ENCODE data around the gene SEPTIN7.

SEPTIN7 gene

DNA sequence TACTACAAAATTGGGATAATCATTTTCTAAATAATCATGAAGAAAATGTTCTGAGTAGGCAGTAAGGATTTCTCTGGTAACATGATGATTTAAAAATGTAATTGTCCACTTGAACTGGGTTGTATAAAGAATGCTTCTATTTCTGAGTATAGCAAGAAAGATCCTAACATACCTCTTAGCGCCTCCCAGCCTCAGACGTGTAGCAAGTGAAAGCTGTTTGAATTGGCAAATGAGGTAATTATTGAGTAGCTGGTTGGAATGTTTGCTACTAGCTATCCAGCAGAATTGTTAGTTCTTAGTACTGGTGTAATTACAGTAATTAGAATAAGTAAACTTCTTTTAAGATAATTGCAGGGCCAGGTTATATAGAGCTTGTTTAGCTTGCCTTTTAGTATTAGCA is 47.9 kb downstream of the SEPTIN7 start:
- no peak overlapping the region for H3K4me3 Mint-ChIP-seq
- peak overlapping the region; percentile 2 to 45 (median 19) for H3K27ac Mint-ChIP-seq
- H3K36me3 Mint-ChIP-seq (ENCODE audit: low read depth), result peaks cover 58% of the 10 kb centered on the region
- H3K4me1 Mint-ChIP-seq, result peaks cover 29% of the 10 kb centered on the region
- H3K27me3 Mint-ChIP-seq (ENCODE audit: low read depth), result no peaks in the 10 kb centered on the region
- no peaks in the 10 kb centered on the region for H3K9me3 Mint-ChIP-seq
- TF ChIP-seq CTCF (IDR thresholded peaks at IDR 0.05; ENCODE audit: unreplicated experiment in 3 of 3), result no peak

DNA sequence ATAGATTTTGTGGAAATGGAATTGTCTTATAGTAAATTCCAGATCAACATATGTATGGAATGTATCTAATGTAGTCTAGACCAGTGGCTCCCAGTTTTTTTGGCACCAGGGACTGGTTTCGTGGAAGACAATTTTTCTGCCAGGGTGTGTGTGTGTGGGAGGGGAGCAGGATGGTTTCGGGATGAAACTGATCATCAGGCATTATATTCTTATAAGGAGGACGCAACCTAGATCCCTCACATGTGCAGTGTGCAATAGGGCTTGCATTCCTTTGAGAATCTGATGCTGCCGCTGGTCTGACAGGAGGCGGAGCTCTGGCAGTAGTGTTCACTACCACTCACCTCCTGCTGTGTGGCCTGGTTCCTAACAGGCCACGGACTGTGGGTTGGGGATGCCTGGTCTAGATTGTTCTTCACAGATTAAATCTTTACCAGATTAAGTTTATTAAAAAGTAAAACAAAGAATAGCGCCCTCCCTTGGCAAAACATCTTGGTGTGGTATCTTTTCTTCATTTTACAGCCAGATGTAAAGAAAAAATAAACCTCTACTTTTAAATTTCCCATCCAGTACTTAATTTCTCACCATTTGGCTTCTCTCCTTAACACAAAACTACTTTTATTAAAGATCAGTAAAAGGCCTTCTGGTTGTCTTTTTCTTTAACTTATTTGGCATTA is 48.4 kb downstream of the SEPTIN7 start:
- Mint-ChIP-seq H3K27ac (peak overlapping the region; percentile 2 to 45 (median 19)), H3K4me3 (no peak overlapping the region), H3K4me1 (peaks cover 29% of the 10 kb centered on the region), H3K36me3 (ENCODE audit: low read depth) (peaks cover 59% of the 10 kb centered on the region), H3K9me3 (no peaks in the 10 kb centered on the region), H3K27me3 (ENCODE audit: low read depth) (no peaks in the 10 kb centered on the region)
- no peak for TF ChIP-seq CTCF (IDR thresholded peaks at IDR 0.05; ENCODE audit: unreplicated experiment in 3 of 3)

- Mint-ChIP-seq H3K27me3 (ENCODE audit: low read depth) (no peaks in the 10 kb centered on the region), H3K27ac (peak overlapping the region in 1 of 3 experiments; percentile 4), H3K4me3 (no peak overlapping the region), H3K9me3 (no peaks in the 10 kb centered on the region), H3K36me3 (ENCODE audit: low read depth) (peaks cover 60% of the 10 kb centered on the region), H3K4me1 (peaks cover 29% of the 10 kb centered on the region)
- TF ChIP-seq CTCF (IDR thresholded peaks at IDR 0.05; ENCODE audit: unreplicated experiment in 3 of 3), result no peak
Observed at GRCh38 chr7:35849954-35850353, 49.1 kb downstream of the SEPTIN7 start.

All from nephron (organoid).